Activated CD4-positive, alpha-beta T cell treated with anti-CD3 and anti-CD28 coated beads, Interleukin-2, amount 50 U/mL, for 1 hour (primary cell): ENCODE measurements around the gene EDEM1.

ENCODE experiments used
- DNase-seq: peaks from one replicate; pipeline ENCODE4 v3.0.0-alpha.2; 2020

The EDEM1 gene

GRCh38 chr3:5201536-5201935 is 14.0 kb downstream of the EDEM1 start:
- no peak for DNase-seq

GRCh38 chr3:5202222-5202621 is 14.7 kb downstream of the EDEM1 start:
- no peak for DNase-seq

GRCh38 chr3:5205165-5205941 is 17.8 kb downstream of the EDEM1 start:
- no peak for DNase-seq

- no peak for DNase-seq
Measured at GRCh38 chr3:5210926-5211325, 23.4 kb downstream of the EDEM1 start.

- no peak for DNase-seq
Measured at GRCh38 chr3:5212628-5213573, 25.4 kb downstream of the EDEM1 start.

GRCh38 chr3:5213574-5213966 is 26.1 kb downstream of the EDEM1 start:
- no peak for DNase-seq

GRCh38 chr3:5214352-5214751 is 26.8 kb downstream of the EDEM1 start:
- no peak for DNase-seq

- no peak for DNase-seq
Measured at GRCh38 chr3:5217824-5218595, 30.5 kb downstream of the EDEM1 start.

- DNase-seq, result no peak
Measured at GRCh38 chr3:5218815-5219214, 31.3 kb downstream of the EDEM1 start.

GRCh38 chr3:5219216-5219615 is 31.7 kb downstream of the EDEM1 start:
- DNase-seq, result no peak

- no peak for DNase-seq
Measured at GRCh38 chr3:5220193-5220592, 32.7 kb downstream of the EDEM1 start.

GRCh38 chr3:5220667-5221431 is 33.3 kb downstream of the EDEM1 start:
- no peak for DNase-seq

- no peak for DNase-seq
Measured at GRCh38 chr3:5221701-5222100, 34.2 kb downstream of the EDEM1 start.

GRCh38 chr3:5222283-5223005 is 34.9 kb downstream of the EDEM1 start:
- DNase-seq, result no peak

- DNase-seq, result no peak
Measured at GRCh38 chr3:5226783-5227182, 39.3 kb downstream of the EDEM1 start.

GRCh38 chr3:5227812-5228211 is 40.3 kb downstream of the EDEM1 start:
- no peak for DNase-seq

GRCh38 chr3:5229414-5229813 is 41.9 kb downstream of the EDEM1 start:
- DNase-seq, result no peak

GRCh38 chr3:5231074-5231473 is 43.6 kb downstream of the EDEM1 start:
- DNase-seq, result no peak

GRCh38 chr3:5231487-5231886 is 44.0 kb downstream of the EDEM1 start:
- no peak for DNase-seq

- no peak for DNase-seq
Measured at GRCh38 chr3:5232570-5232969, 45.1 kb downstream of the EDEM1 start.

- DNase-seq, result no peak
Measured at GRCh38 chr3:5233026-5233425, 45.5 kb downstream of the EDEM1 start.

GRCh38 chr3:5235655-5236054 is 48.1 kb downstream of the EDEM1 start:
- no peak for DNase-seq
